Hepatic stellate cell (primary cell): ENCODE results near the gene DBNL.

ENCODE experiments used
- DNase-seq: peaks from one replicate; pipeline ENCODE4 v3.0.0; 2011; ENCODE audit warnings: low spot score

The DBNL gene

GRCh38 chr7:44043902-44044301 lies 600 bp upstream of the DBNL start:
- no peak for DNase-seq

DNA sequence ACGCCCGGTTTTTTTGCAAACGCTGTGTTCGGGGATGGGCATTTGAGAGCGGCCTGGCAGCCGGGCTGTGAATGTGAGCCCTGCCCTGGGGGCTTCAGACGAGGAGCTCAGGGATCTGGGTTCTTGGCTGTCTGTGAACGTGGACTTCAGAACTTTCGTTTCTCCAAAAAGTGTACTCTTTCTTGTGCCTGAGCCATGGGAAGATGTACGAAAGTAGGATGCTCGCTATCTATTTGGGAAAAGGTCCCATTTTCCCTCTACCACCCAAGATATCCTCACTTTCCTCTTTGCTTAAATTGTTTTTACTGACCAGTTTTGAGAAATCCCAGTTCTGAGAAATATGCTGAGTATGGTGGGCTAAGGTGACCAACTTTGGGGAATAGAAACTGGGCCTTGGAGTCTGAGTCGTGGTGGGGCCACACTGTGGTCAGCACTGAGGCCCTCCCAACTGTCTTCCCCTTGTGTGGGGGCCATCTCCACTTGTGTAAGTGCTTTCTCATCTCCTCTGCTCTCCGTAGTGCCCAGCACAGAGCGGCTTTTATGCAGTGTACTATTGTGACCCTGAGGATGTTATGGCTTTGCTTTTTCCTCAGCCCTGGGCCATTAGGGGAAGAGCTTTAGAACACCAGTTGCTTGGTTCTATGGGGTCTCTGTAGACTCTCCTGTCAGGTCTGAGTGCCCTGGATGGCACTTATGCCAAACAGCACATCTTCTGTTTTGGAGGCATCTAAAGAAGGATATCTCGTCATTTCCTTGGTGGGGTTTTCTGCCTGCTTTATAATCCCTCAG lies 918 bp downstream of the DBNL start:
- DNase-seq, result no peak

DNA sequence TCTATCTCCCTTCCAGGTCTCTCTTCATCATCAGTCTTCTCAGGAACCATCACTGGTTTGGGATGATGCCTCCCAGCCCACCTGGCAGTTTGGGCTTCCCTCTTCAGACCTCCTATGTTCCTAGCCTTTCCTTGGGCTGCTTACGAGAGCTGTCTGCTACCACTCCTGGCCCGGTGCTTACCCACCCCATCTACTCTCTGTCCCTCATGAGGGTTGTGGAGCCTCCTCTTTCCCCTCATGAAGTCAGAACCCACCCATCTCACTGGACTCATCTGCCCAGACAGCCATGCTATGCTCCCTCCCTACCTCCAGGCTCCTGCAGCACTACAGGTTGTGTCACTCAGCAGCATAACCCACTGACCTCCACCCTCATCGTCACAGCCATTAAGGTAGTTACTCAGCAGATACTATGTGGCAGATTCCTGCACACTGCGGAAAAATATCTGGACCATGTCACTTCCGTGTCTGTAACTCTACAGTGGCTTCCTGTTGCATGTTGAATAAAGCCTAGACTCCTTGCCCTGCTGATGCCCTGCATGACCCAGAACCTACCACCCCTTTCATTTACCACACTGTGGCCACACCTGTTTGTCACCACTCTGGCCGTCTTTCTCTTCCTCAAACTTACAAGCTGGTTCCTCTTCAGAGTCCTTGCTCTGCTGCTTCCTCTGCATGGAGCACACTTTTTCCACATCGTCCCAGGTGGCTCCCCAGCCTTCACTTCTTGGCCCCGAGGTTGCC lies 2.0 kb downstream of the DBNL start:
- no peak for DNase-seq

- no peak for DNase-seq
Observed at GRCh38 chr7:44048031-44048795, 3.7 kb downstream of the DBNL start.

DNA sequence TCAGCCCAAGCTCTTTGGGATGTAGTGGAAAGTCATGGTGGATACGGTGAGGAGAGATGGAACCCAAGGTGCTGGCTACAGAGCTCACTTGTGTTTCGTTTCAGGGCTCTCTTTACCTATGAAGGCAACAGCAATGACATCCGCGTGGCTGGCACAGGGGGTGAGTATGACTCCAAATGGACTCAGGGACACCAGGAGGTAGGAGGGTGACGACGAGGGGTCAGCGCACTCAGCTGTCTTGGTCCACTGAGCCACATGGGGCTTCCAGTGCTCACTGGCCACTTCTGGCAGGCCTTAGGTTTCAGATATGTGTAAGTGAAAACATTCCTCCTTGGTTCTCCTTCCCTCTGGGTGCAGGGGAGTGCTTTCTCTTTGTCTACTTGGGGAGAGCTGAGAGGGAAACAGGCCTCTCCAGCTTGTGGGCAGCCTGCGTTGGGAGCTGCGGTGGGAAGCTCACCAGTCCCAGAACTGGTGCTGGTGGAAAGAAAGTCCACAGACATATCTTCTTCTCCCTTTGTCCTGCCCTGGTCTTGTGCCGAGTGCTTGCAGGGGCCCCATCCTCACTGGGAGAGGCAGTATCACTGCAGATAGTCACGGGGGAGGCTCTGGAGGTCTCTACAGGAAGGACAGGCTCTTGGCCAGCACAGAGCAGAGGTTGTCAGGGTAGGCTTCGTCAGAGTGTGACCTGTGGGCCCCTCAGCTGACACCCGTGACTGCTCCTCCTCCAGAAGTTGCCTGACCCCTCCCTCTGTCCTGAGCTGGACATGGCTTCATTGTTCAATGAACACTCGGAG lies 5.8 kb downstream of the DBNL start:
- no peak for DNase-seq

DNA sequence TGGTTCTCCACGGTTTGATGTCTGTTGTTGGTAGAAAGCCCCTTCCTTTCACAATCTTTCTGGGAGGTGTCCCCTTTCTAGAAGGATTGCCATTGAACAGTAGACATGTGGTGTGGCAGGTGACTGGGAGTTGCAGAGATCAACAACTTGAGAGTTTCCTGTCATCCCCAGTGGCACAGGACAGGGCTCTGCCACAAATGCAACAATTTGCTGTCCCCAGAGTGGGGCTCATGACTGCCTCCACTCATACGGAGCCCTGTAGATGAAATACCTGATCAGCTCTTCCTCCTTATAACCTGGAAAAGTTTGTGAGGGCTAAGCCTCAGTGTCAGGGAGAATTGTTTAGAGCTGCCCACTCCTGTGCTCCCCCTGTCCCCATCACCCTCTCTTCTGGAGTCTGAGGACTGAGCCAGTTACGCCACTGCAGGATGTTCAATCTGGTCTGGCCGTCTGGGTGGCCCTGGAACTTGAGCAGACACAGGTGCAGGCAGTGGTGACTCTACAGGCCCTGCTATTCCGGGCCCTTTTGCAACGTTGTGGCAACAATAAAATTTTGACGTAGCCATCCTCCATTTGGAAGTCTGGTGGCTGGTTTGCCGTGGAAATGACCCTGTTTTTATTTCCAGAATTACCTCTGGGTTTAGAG lies 6.5 kb downstream of the DBNL start:
- DNase-seq, result no peak

DNA sequence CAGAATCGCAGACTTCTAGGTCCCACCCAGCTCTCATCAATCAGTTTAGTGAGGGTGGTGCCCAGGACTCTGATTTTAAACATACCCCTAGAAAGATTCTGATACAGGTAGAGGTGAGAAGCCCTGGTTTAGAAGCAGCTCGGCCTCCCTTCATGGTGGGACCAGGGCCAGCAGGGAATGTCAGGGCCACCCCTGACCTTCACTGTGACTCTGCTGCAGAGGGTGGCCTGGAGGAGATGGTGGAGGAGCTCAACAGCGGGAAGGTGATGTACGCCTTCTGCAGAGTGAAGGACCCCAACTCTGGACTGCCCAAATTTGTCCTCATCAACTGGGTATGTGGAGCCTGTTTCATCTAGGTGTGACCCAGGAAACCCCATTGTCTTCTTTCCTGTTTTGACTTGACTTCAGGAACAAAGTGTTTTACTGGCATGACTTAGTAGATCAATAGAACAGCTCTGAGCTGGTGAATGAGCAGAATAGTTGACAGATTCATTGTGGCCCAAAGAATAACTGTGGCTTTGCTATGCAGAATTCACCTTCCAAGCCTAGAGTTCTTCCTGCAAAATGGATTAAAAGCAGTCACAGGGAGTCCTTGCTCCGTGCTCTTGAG lies 7.2 kb downstream of the DBNL start:
- no peak for DNase-seq

- DNase-seq, result no peak
Observed at GRCh38 chr7:44052771-44053365, 8.4 kb downstream of the DBNL start.

DNA sequence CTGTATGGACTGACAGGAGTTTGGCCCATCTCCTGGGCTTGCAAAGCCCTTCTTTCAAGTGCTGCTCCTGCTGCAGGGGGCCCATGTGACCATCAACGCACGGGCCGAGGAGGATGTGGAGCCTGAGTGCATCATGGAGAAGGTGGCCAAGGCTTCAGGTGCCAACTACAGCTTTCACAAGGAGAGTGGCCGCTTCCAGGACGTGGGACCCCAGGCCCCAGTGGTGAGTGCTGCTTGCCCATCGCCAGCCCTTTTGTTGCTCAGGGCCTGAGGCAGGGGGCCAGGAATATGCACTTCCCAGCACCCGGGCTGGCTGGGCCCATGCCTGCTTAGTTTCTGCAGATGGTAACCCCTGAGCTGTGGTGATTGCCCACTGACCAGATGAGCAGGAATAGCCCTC lies 12.2 kb downstream of the DBNL start:
- no peak for DNase-seq

DNA sequence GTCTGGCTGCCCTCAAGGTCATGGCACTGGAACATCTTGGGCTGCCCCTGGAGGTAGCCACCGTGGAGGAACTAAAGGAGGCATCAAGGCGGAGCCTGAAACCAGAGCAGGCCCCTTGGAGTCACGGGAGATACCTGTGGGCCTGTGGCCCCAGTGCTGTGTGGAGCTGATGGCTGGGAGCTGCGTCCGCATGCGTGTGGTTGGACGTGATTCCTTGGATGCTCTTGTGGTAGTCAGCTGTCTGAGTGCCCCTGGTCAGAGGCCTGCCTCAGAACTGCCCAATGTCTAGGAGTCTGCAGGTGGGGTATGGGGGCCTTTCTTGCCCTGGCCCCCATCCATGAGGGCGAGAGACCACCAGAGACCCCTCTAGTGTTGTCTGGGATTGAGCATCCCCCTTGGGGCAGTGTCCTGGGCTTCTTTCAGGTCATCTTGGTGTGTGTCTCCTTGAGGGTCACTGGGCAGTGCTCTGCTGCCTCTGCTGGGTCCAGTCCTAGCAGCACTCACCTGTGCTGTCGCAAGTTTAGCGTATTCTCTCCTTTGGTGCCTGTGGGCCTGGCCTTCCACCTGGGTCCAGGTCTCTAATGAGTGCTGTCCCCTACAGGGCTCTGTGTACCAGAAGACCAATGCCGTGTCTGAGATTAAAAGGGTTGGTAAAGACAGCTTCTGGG lies 12.8 kb downstream of the DBNL start:
- no peak for DNase-seq

DNA sequence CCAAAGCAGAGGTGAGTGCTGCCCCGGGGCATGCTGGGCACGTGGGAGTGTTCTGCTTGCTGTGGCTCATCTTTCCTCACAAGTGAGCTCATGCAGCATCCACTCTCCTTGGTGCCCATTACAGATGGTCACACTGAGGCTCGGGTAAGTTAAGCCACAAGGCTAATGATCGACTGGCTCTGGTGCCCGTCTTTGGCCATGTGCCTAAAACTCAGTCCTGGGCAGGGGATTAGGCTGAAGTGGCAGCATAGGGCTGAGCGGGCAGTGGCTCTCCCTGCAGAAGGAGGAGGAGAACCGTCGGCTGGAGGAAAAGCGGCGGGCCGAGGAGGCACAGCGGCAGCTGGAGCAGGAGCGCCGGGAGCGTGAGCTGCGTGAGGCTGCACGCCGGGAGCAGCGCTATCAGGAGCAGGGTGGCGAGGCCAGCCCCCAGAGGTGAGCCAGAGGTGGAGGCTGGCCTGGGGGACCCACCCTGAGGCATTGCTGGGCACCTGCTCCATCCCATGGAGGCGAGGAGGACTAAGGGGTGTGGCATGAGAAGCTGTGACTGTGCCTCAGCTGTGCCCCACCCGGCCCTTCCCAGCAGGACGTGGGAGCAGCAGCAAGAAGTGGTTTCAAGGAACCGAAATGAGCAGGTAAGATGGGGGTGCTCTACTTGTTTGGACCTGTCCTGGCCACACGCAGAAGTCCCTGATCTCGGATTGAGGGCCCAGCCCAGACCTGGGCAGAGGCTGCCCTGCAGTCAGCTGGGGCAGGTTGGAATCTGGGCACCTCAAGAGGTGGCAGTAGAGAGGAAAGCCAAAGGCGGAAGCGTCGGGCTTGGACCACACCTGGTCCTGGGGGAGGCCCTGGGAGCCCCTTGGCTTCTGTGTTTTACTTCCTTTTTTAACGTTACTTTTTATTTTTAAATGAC lies 13.6 kb downstream of the DBNL start:
- no peak for DNase-seq

- DNase-seq, result no peak
Observed at GRCh38 chr7:44058759-44059218, 14.3 kb downstream of the DBNL start.

GRCh38 chr7:44059219-44060090 lies 15.0 kb downstream of the DBNL start:
- no peak for DNase-seq

DNA sequence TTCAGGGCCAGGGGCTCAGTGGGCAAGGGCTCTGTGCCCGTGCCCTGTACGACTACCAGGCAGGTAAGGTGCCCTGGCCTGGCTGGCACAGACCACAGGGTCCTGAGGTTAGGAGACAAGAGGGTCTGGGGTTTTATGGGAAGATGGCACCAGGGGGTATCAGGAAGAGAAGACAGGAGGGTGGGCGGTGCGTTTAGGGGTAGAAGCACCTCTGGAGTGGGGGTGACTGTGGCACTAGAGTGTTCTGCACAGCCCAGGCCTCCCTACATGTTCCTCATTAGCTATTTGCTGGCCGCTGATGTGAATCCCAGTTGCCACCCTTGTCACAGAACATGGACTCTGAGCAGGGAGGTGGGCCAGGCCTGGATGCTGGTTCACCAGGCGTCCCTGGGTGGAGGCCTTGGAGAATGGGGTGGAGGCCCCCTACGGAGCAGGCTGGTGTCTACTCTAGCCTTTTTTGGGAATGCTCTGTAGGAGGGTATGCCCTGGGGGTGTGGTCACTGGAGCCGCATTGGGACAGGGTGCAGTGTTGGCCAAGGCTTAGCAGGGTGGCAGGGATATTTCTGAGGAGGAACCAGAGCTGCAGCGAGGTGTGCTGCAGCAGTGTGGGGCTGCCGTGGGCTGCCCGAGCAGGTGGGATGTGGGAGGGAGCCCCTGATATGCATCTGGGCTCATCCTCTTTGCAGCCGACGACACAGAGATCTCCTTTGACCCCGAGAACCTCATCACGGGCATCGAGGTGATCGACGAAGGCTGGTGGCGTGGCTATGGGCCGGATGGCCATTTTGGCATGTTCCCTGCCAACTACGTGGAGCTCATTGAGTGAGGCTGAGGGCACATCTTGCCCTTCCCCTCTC lies 15.8 kb downstream of the DBNL start:
- no peak for DNase-seq

GRCh38 chr7:44060948-44061644 lies 16.6 kb downstream of the DBNL start:
- no peak for DNase-seq

- DNase-seq, result no peak
Observed at GRCh38 chr7:44061645-44062179, 17.2 kb downstream of the DBNL start.
